Loucy (cell line): Measurements from ENCODE around the gene TMTC1.

Source experiments
- H2AFZ ChIP-seq: fragments of 200-600 bp; sonication (generic); 2 replicates; pipeline ENCODE4 v1.6.0; 2016; ENCODE audit warnings: antibody characterized with exemption, mild to moderate bottlenecking, low read length, moderate library complexity
- H3F3A ChIP-seq: fragments of 200-600 bp; 2 replicates; pipeline ENCODE4 v1.6.0; 2016; ENCODE audit warnings: antibody characterized with exemption, low read depth, mild to moderate bottlenecking
- H3K27me3 ChIP-seq: fragments of 200-600 bp; sonication (generic); 2 replicates; pipeline ENCODE4 v1.6.1; 2014; ENCODE audit warnings: low read length, mild to moderate bottlenecking; ENCODE audit not compliant: insufficient read depth, poor library complexity, severe bottlenecking
- H3K36me3 ChIP-seq: fragments of 200-600 bp; sonication (generic); 2 replicates; pipeline ENCODE4 v1.6.1; 2016; ENCODE audit warnings: low read length; ENCODE audit not compliant: insufficient read depth
- H3K4me1 ChIP-seq: fragments of 200-600 bp; sonication (generic); 2 replicates; pipeline ENCODE4 v1.5.1; 2014; ENCODE audit warnings: low read length, mild to moderate bottlenecking; ENCODE audit not compliant: insufficient read depth, poor library complexity, severe bottlenecking
- H3K4me2 ChIP-seq: fragments of 200-600 bp; sonication (generic); 2 replicates; pipeline ENCODE4 v1.6.0; 2014; ENCODE audit warnings: antibody characterized with exemption, low read length, low read depth, mild to moderate bottlenecking; ENCODE audit not compliant: poor library complexity, severe bottlenecking
- H3K4me3 ChIP-seq: fragments of 200-600 bp; sonication (generic); 2 replicates; pipeline ENCODE4 v1.5.1; 2014; ENCODE audit warnings: low read length, mild to moderate bottlenecking, mixed read lengths; ENCODE audit not compliant: poor library complexity, severe bottlenecking
- H3K79me2 ChIP-seq: fragments of 200-600 bp; sonication (generic); 2 replicates; pipeline ENCODE4 v1.6.1; 2014; ENCODE audit warnings: low read length; ENCODE audit not compliant: insufficient read depth
- H3K9ac ChIP-seq: fragments of 200-600 bp; sonication (generic); 2 replicates; pipeline ENCODE4 v1.6.0; 2014; ENCODE audit warnings: mild to moderate bottlenecking, low read depth, low read length, moderate library complexity; ENCODE audit not compliant: poor library complexity, severe bottlenecking
- H3K9me2 ChIP-seq: fragments of 200-600 bp; sonication (generic); replicated peaks from 2 replicates; pipeline ENCODE4 v1.6.1; 2016; ENCODE audit warnings: low read depth, low read length, mixed read lengths
- H3K9me3 ChIP-seq: fragments of 200-600 bp; sonication (generic); 2 replicates; pipeline ENCODE4 v1.6.1; 2014; ENCODE audit warnings: mild to moderate bottlenecking, antibody characterized with exemption, low read length, low read depth; ENCODE audit not compliant: insufficient read depth
- H4K20me1 ChIP-seq: fragments of 200-600 bp; sonication (generic); 2 replicates; pipeline ENCODE4 v1.6.0; 2014; ENCODE audit warnings: antibody characterized with exemption, low read length, mild to moderate bottlenecking; ENCODE audit not compliant: insufficient read depth, poor library complexity, severe bottlenecking
- CTCF ChIP-seq: fragments of 200-600 bp; sonication (generic); conservative IDR thresholded peaks from 2 replicates; pipeline ENCODE4 v1.5.1; 2014; ENCODE audit warnings: mild to moderate bottlenecking, antibody characterized with exemption, low read length
- EZH2phosphoT487 ChIP-seq: fragments of 200-600 bp; IDR thresholded peaks from 2 replicates; pipeline ENCODE4 v1.6.1; 2018; ENCODE audit warnings: antibody characterized with exemption, mild to moderate bottlenecking, moderate library complexity, borderline replicate concordance

Gene TMTC1

GRCh38 chr12:29781188-29781587 lies 2.6 kb downstream of the TMTC1 start:
- Histone ChIP-seq H3K27me3 (no peaks in the 10 kb centered on the region), H3K4me3 (no peak overlapping the region), H3K9me2 (no peaks in the 10 kb centered on the region), H3K9me3 (peaks cover 3% of the 10 kb centered on the region; the same call in 1 of the 2 replicates), H3K4me2 (no peak overlapping the region), H3K36me3 (no peaks in the 10 kb centered on the region), H3K79me2 (no peaks in the 10 kb centered on the region), H3K9ac (no peak overlapping the region), H3F3A (no peaks in the 10 kb centered on the region), H2AFZ (no peak overlapping the region), H4K20me1 (no peaks in the 10 kb centered on the region), H3K4me1 (no peaks in the 10 kb centered on the region)
- TF ChIP-seq EZH2phosphoT487, result no peak

GRCh38 chr12:29780084-29780483 lies 3.7 kb downstream of the TMTC1 start:
- H3K4me1 ChIP-seq, result no peaks in the 10 kb centered on the region
- H4K20me1 ChIP-seq, result no peaks in the 10 kb centered on the region
- no peak overlapping the region for H3K9ac ChIP-seq
- no peaks in the 10 kb centered on the region for H3K79me2 ChIP-seq
- no peaks in the 10 kb centered on the region for H3F3A ChIP-seq
- H2AFZ ChIP-seq, result no peak overlapping the region
- H3K4me2 ChIP-seq, result no peak overlapping the region
- H3K9me3 ChIP-seq, result peaks cover 3% of the 10 kb centered on the region; the same call in 1 of the 2 replicates
- TF ChIP-seq EZH2phosphoT487 (no peak), CTCF (no peak)
- H3K36me3 ChIP-seq, result no peaks in the 10 kb centered on the region
- no peaks in the 10 kb centered on the region for H3K9me2 ChIP-seq
- no peak overlapping the region for H3K4me3 ChIP-seq
- H3K27me3 ChIP-seq, result no peaks in the 10 kb centered on the region

- no peak for TF ChIP-seq EZH2phosphoT487
- no peaks in the 10 kb centered on the region for H3K79me2 ChIP-seq
- no peak overlapping the region for H3K9ac ChIP-seq
- H3K4me2 ChIP-seq, result no peak overlapping the region
- H2AFZ ChIP-seq, result no peak overlapping the region
- H3K9me3 ChIP-seq, result peaks cover 3% of the 10 kb centered on the region; the same call in 1 of the 2 replicates
- H3K4me1 ChIP-seq, result no peaks in the 10 kb centered on the region
- H3K4me3 ChIP-seq, result no peak overlapping the region
- H4K20me1 ChIP-seq, result no peaks in the 10 kb centered on the region
- no peaks in the 10 kb centered on the region for H3F3A ChIP-seq
- H3K36me3 ChIP-seq, result no peaks in the 10 kb centered on the region
- no peaks in the 10 kb centered on the region for H3K27me3 ChIP-seq
- H3K9me2 ChIP-seq, result no peaks in the 10 kb centered on the region
Measured at GRCh38 chr12:29778531-29778930, 5.2 kb downstream of the TMTC1 start.

DNA sequence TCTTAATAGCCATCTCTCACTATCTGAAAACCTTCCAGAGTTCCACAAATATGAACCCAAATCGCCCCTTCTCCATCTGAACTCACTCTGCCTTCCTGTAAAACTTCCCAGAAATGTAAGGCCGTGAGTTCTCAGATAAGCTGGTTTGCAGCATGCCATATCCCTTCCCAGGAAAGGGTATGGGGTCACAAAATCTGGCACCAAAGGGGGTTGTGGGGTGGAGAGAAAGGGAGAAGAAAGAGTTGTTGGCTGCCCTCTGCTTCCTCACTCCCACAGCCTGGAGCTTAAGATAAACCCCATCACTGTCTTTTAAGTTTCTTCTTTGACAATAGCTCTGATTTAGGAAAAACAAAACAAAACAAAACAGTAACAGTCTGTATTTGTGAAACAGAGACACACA lies 10.7 kb downstream of the TMTC1 start:
- no peaks in the 10 kb centered on the region; the same call in 1 of the 2 replicates for H3K9me3 ChIP-seq
- H3K36me3 ChIP-seq, result no peaks in the 10 kb centered on the region
- no peaks in the 10 kb centered on the region for H3K27me3 ChIP-seq
- no peak overlapping the region for H3K9ac ChIP-seq
- TF ChIP-seq CTCF (no peak), EZH2phosphoT487 (no peak)
- no peaks in the 10 kb centered on the region for H3K79me2 ChIP-seq
- no peak overlapping the region for H3K4me3 ChIP-seq
- H4K20me1 ChIP-seq, result no peaks in the 10 kb centered on the region
- no peaks in the 10 kb centered on the region for H3K4me1 ChIP-seq
- H3F3A ChIP-seq, result no peaks in the 10 kb centered on the region
- no peak overlapping the region for H3K4me2 ChIP-seq
- no peaks in the 10 kb centered on the region for H3K9me2 ChIP-seq
- H2AFZ ChIP-seq, result no peak overlapping the region
